ENCODE results near the gene GFOD1.

The GFOD1 gene

DNA sequence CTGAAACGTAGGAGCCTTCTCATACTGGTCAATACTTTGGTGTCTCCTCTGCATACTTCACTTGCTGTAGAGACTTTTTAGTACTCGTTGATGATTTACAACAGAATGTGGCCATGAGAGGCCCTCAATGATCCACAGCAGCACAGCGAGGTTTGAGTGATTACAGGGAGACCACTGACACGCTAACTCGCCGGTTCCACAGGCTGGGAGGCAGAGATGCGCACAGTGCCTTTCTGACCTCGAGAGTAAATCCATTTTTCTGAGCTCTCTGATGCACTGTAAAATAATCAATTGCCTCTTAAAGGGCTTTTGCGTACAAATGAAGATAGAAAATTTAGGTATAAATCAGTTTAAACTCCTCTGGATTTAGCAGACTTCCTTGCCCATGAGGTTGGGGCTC lies 102.9 kb downstream of the GFOD1 start:
- Histone ChIP-seq H2BK12ac (ENCODE audit: low read length) (no peak overlapping the region), H3K4me3 (ENCODE audit: low read length in 2 of 2) (no peak overlapping the region), H3K14ac (ENCODE audit: low read length) (no peak overlapping the region), H2BK15ac (ENCODE audit: low read length) (no peak overlapping the region), H3K9ac (ENCODE audit: low read depth, low read length, poor library complexity) (no peak overlapping the region), H3K4me2 (ENCODE audit: insufficient read depth, low read length, poor library complexity, severe bottlenecking) (no peak overlapping the region), H3K4ac (ENCODE audit: low read length) (no peak overlapping the region), H3K27me3 (ENCODE audit: control insufficient read depth in 3 of 3, insufficient read depth in 3 of 3, low read depth in 1 of 3, low read length in 3 of 3) (no peaks in the 10 kb centered on the region), H4K8ac (ENCODE audit: low read depth, low read length) (no peak overlapping the region), H3K79me1 (ENCODE audit: low read depth, low read length) (no peaks in the 10 kb centered on the region), H4K91ac (ENCODE audit: low read depth, low read length, poor library complexity) (no peak overlapping the region), H3K23ac (ENCODE audit: low read depth, low read length, poor library complexity) (no peak overlapping the region), H2AFZ (ENCODE audit: low read length) (no peak overlapping the region), H3K36me3 (replicated peaks in 1 of 2; ENCODE audit: control insufficient read depth in 2 of 2, insufficient read depth in 2 of 2, low read length in 2 of 2) (no peaks in the 10 kb centered on the region), H3K27ac (replicated peaks; ENCODE audit: low read length) (no peak overlapping the region), H2BK5ac (ENCODE audit: low read length) (no peak overlapping the region), H3K4me1 (ENCODE audit: control insufficient read depth in 2 of 2, insufficient read depth in 1 of 2, low read depth in 1 of 2, low read length in 2 of 2) (peaks cover 0 to 4% of the 10 kb centered on the region in 2 donors), H3K18ac (ENCODE audit: low read length) (no peak overlapping the region), H2BK120ac (ENCODE audit: low read depth, low read length) (no peak overlapping the region), H3K9me3 (replicated peaks in 1 of 2; ENCODE audit: control insufficient read depth in 2 of 2, insufficient read depth in 1 of 2, low read depth in 1 of 2, low read length in 2 of 2) (no peaks in the 10 kb centered on the region), H2AK5ac (ENCODE audit: low read depth, low read length) (no peak overlapping the region)
- WGBS, 2 donors (ENCODE audit: extremely low coverage in 2 of 2, insufficient read length in 2 of 2, insufficient replicate concordance in 1 of 2), result no CpG with 5 or more reads among the region's 9 CpGs
- DNase-seq (ENCODE audit: low spot score), result no peak

DNA sequence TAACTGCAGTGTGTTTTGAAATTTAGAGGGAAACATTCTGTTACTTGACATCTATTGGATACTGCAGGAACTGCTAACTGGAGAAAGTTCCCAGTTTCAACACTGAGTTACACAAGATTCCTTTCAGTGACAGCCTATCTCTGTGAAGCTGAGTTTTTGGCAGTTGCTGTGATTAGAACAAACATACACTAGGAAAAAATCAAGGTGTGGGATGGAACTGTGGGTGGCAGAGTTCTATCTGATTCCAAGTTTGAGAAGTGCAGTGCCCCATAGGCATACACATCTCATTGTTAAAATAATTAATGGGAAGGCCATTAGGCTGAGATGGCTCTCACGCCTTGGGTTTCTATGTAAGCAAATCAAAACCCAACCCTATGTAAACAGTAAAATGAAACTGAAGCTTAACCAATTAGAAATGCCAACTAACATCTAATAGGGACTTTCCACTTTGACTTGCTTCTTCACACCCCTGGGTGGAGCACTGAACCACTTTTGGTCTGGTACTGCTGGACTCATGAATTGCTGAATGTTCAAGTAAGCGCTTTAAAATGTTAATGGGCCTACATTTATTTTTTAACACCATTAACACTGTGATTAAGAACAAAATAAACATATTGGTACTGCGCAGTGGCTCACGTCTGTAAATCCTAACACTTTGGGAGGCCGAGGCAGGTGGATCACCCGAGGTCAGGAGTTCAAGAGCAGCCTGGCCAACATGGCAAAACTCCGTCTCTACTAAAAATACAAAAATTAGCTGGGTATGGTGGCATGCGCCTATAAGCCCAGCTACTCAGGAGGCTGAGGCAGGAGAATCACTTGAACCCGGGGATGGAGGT lies 103.9 kb downstream of the GFOD1 start:
- no peak overlapping the region for H2BK120ac ChIP-seq (ENCODE audit: low read depth, low read length)
- H3K23ac ChIP-seq (ENCODE audit: low read depth, low read length, poor library complexity), result no peak overlapping the region
- no peak for DNase-seq (ENCODE audit: low spot score)
- H3K79me1 ChIP-seq (ENCODE audit: low read depth, low read length), result no peaks in the 10 kb centered on the region
- no peak overlapping the region for H3K18ac ChIP-seq (ENCODE audit: low read length)
- no peak overlapping the region for H2BK12ac ChIP-seq (ENCODE audit: low read length)
- no peak overlapping the region for H2BK5ac ChIP-seq (ENCODE audit: low read length)
- H3K4me2 ChIP-seq (ENCODE audit: insufficient read depth, low read length, poor library complexity, severe bottlenecking), result no peak overlapping the region
- H2AFZ ChIP-seq (ENCODE audit: low read length), result no peak overlapping the region
- H3K4me1 ChIP-seq (ENCODE audit: control insufficient read depth in 2 of 2, insufficient read depth in 1 of 2, low read depth in 1 of 2, low read length in 2 of 2), result peaks cover 0 to 4% of the 10 kb centered on the region in 2 donors
- no peak overlapping the region for H2AK5ac ChIP-seq (ENCODE audit: low read depth, low read length)
- no peak overlapping the region for H3K4ac ChIP-seq (ENCODE audit: low read length)
- H4K91ac ChIP-seq (ENCODE audit: low read depth, low read length, poor library complexity), result no peak overlapping the region
- no peak overlapping the region for H3K4me3 ChIP-seq (ENCODE audit: low read length in 2 of 2)
- no peaks in the 10 kb centered on the region for H3K9me3 ChIP-seq (replicated peaks in 1 of 2; ENCODE audit: control insufficient read depth in 2 of 2, insufficient read depth in 1 of 2, low read depth in 1 of 2, low read length in 2 of 2)
- no peak overlapping the region for H2BK15ac ChIP-seq (ENCODE audit: low read length)
- no peak overlapping the region for H3K9ac ChIP-seq (ENCODE audit: low read depth, low read length, poor library complexity)
- H4K8ac ChIP-seq (ENCODE audit: low read depth, low read length), result no peak overlapping the region
- H3K14ac ChIP-seq (ENCODE audit: low read length), result no peak overlapping the region
- H3K36me3 ChIP-seq (replicated peaks in 1 of 2; ENCODE audit: control insufficient read depth in 2 of 2, insufficient read depth in 2 of 2, low read length in 2 of 2), result no peaks in the 10 kb centered on the region
- no peaks in the 10 kb centered on the region for H3K27me3 ChIP-seq (ENCODE audit: control insufficient read depth in 3 of 3, insufficient read depth in 3 of 3, low read depth in 1 of 3, low read length in 3 of 3)
- whole genome bisulfite sequencing, 2 donors (ENCODE audit: extremely low coverage in 2 of 2, insufficient read length in 2 of 2, insufficient replicate concordance in 1 of 2), result no CpG with 5 or more reads among the region's 9 CpGs
- H3K27ac ChIP-seq (replicated peaks; ENCODE audit: low read length), result no peak overlapping the region

DNA sequence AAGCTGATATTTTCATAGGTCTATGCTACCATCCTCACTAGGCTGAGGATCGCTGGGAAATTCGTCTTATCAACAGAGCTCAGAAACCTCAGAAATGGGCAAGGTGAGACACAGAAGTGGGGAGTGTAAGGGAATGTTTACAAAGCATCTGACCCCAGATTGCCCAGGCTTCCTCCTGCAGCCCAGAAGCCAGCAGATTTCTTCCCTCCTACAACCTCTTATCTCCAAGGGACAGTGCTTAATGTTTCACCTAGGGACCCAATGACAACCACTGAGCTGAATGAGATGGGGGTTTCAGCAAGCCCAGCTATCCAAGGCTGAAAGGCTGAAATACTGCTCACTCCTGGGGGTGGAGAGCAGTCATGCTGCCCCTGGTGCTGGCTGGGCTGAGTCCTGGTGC lies 106.6 kb downstream of the GFOD1 start:
- H3K27me3 ChIP-seq (ENCODE audit: control insufficient read depth in 3 of 3, insufficient read depth in 3 of 3, low read depth in 1 of 3, low read length in 3 of 3), result no peaks in the 10 kb centered on the region
- no peak overlapping the region for H3K23ac ChIP-seq (ENCODE audit: low read depth, low read length, poor library complexity)
- no peak overlapping the region for H2BK15ac ChIP-seq (ENCODE audit: low read length)
- H2AFZ ChIP-seq (ENCODE audit: low read length), result no peak overlapping the region
- H4K8ac ChIP-seq (ENCODE audit: low read depth, low read length), result no peak overlapping the region
- H3K9ac ChIP-seq (ENCODE audit: low read depth, low read length, poor library complexity), result no peak overlapping the region
- WGBS, 2 donors (ENCODE audit: extremely low coverage in 2 of 2, insufficient read length in 2 of 2, insufficient replicate concordance in 1 of 2), result no CpG with 5 or more reads among the region's 2 CpGs
- no peak for DNase-seq (ENCODE audit: low spot score)
- no peak overlapping the region for H3K4me2 ChIP-seq (ENCODE audit: insufficient read depth, low read length, poor library complexity, severe bottlenecking)
- no peak overlapping the region for H3K4me3 ChIP-seq (ENCODE audit: low read length in 2 of 2)
- H2BK12ac ChIP-seq (ENCODE audit: low read length), result no peak overlapping the region
- no peak overlapping the region for H2AK5ac ChIP-seq (ENCODE audit: low read depth, low read length)
- peaks cover 0 to 4% of the 10 kb centered on the region in 2 donors for H3K4me1 ChIP-seq (ENCODE audit: control insufficient read depth in 2 of 2, insufficient read depth in 1 of 2, low read depth in 1 of 2, low read length in 2 of 2)
- H3K9me3 ChIP-seq (replicated peaks in 1 of 2; ENCODE audit: control insufficient read depth in 2 of 2, insufficient read depth in 1 of 2, low read depth in 1 of 2, low read length in 2 of 2), result peaks cover 0 to 3% of the 10 kb centered on the region in 2 donors
- H2BK5ac ChIP-seq (ENCODE audit: low read length), result no peak overlapping the region
- no peaks in the 10 kb centered on the region for H3K36me3 ChIP-seq (replicated peaks in 1 of 2; ENCODE audit: control insufficient read depth in 2 of 2, insufficient read depth in 2 of 2, low read length in 2 of 2)
- no peak overlapping the region for H3K27ac ChIP-seq (replicated peaks; ENCODE audit: low read length)
- no peak overlapping the region for H4K91ac ChIP-seq (ENCODE audit: low read depth, low read length, poor library complexity)
- no peaks in the 10 kb centered on the region for H3K79me1 ChIP-seq (ENCODE audit: low read depth, low read length)
- no peak overlapping the region for H3K14ac ChIP-seq (ENCODE audit: low read length)
- H3K18ac ChIP-seq (ENCODE audit: low read length), result no peak overlapping the region
- H2BK120ac ChIP-seq (ENCODE audit: low read depth, low read length), result no peak overlapping the region
- H3K4ac ChIP-seq (ENCODE audit: low read length), result no peak overlapping the region

DNA sequence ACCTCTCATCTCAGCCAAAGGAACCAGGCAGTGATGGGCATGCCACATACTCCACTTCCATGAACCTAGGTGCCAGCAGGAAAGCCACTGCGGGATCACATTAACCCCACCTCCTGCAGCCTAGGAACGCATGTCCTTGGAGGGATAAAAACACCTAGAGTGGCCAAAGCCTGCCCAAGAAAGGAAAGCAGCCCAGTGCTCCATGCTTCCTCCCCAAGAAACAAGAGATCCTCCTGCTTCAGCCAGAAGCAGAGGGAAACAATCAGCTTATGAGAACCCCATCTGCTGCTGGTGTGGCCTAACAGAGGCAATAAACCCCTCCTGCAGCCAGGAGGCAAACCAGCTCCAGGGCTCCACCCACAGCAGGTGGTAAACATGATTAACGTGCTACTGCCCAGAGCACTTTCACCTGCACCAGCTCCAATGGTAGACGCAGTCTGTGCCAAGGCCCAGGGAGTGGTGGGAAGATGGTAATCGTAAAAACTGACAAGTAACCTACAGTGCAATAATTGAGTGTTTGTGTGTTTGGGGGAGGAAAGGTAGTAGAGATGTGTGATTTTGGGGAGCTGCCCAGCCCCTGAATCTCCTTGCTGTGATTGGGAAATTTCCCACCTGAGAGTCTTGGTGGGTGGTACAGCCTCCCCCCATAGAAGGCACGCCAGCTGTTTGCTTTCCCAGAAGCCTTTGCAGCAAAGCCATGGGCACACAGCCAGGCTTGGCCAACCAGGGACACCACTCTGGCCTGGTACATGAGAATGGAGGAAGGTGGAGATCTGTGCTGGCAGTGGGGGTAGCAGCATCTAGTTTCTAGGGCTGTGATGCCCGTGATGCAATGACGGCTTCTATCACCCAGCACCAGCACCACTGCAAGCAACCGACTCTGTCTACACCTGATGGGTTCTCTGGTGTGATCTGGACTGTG lies 108.5 kb downstream of the GFOD1 start:
- H3K18ac ChIP-seq (ENCODE audit: low read length), result no peak overlapping the region
- H2BK12ac ChIP-seq (ENCODE audit: low read length), result no peak overlapping the region
- no peak overlapping the region for H3K4me3 ChIP-seq (ENCODE audit: low read length in 2 of 2)
- H3K4me2 ChIP-seq (ENCODE audit: insufficient read depth, low read length, poor library complexity, severe bottlenecking), result no peak overlapping the region
- H3K4me1 ChIP-seq (ENCODE audit: control insufficient read depth in 2 of 2, insufficient read depth in 1 of 2, low read depth in 1 of 2, low read length in 2 of 2), result no peaks in the 10 kb centered on the region
- no peak overlapping the region for H2AFZ ChIP-seq (ENCODE audit: low read length)
- H2AK5ac ChIP-seq (ENCODE audit: low read depth, low read length), result no peak overlapping the region
- no peaks in the 10 kb centered on the region for H3K36me3 ChIP-seq (replicated peaks in 1 of 2; ENCODE audit: control insufficient read depth in 2 of 2, insufficient read depth in 2 of 2, low read length in 2 of 2)
- H4K91ac ChIP-seq (ENCODE audit: low read depth, low read length, poor library complexity), result no peak overlapping the region
- DNase-seq (ENCODE audit: low spot score), result no peak
- H3K27ac ChIP-seq (replicated peaks; ENCODE audit: low read length), result no peak overlapping the region
- H3K27me3 ChIP-seq (ENCODE audit: control insufficient read depth in 3 of 3, insufficient read depth in 3 of 3, low read depth in 1 of 3, low read length in 3 of 3), result no peaks in the 10 kb centered on the region
- WGBS, 2 donors (ENCODE audit: extremely low coverage in 2 of 2, insufficient read length in 2 of 2, insufficient replicate concordance in 1 of 2), result no CpG with 5 or more reads among the region's 9 CpGs
- H2BK120ac ChIP-seq (ENCODE audit: low read depth, low read length), result no peak overlapping the region
- no peak overlapping the region for H2BK5ac ChIP-seq (ENCODE audit: low read length)
- H3K79me1 ChIP-seq (ENCODE audit: low read depth, low read length), result no peaks in the 10 kb centered on the region
- H3K4ac ChIP-seq (ENCODE audit: low read length), result no peak overlapping the region
- H3K9me3 ChIP-seq (replicated peaks in 1 of 2; ENCODE audit: control insufficient read depth in 2 of 2, insufficient read depth in 1 of 2, low read depth in 1 of 2, low read length in 2 of 2), result peaks cover 0 to 3% of the 10 kb centered on the region in 2 donors
- H2BK15ac ChIP-seq (ENCODE audit: low read length), result no peak overlapping the region
- no peak overlapping the region for H4K8ac ChIP-seq (ENCODE audit: low read depth, low read length)
- H3K9ac ChIP-seq (ENCODE audit: low read depth, low read length, poor library complexity), result no peak overlapping the region
- H3K23ac ChIP-seq (ENCODE audit: low read depth, low read length, poor library complexity), result no peak overlapping the region
- no peak overlapping the region for H3K14ac ChIP-seq (ENCODE audit: low read length)

Measured in neuronal stem cell (in vitro differentiated cells).